Measurements from ENCODE around the gene PNCK. TPM values are rescaled to one million over a fixed set of nuclear protein-coding genes. Genes with fewer than 3 reads are reported as not detected.

PNCK gene
- total and polyA plus RNA-seq, 2 of the 13 experiments (the other 11 are each of a cell fraction or from before 2014, with no cell fraction given), result 33.1 TPM; not detected in 1

GRCh38 chrX:153623310-153624029 lies 50.1 kb downstream of the PNCK start (continued):
- TF ChIP-seq PLRG1 (conservative IDR thresholded peaks at IDR 0.05), result no peak
- TF ChIP-seq, protein P1, sequence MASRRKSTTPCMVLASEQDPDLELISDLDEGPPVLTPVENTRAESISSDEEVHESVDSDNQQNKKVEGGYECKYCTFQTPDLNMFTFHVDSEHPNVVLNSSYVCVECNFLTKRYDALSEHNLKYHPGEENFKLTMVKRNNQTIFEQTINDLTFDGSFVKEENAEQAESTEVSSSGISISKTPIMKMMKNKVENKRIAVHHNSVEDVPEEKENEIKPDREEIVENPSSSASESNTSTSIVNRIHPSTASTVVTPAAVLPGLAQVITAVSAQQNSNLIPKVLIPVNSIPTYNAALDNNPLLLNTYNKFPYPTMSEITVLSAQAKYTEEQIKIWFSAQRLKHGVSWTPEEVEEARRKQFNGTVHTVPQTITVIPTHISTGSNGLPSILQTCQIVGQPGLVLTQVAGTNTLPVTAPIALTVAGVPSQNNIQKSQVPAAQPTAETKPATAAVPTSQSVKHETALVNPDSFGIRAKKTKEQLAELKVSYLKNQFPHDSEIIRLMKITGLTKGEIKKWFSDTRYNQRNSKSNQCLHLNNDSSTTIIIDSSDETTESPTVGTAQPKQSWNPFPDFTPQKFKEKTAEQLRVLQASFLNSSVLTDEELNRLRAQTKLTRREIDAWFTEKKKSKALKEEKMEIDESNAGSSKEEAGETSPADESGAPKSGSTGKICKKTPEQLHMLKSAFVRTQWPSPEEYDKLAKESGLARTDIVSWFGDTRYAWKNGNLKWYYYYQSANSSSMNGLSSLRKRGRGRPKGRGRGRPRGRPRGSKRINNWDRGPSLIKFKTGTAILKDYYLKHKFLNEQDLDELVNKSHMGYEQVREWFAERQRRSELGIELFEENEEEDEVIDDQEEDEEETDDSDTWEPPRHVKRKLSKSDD (CRISPR knock-in tag; IDR thresholded peaks at IDR 0.05; ENCODE audit: low read depth), result no peak
- TF ChIP-seq JDP2 (CRISPR knock-in tag; IDR thresholded peaks at IDR 0.05; ENCODE audit: borderline replicate concordance), result no peak
- no peak for TF ChIP-seq SIN3A (IDR thresholded peaks at IDR 0.05; ENCODE audit: borderline replicate concordance, low read depth, low read length)
- TF ChIP-seq ZNF3 (CRISPR knock-in tag; IDR thresholded peaks at IDR 0.05), result no peak
- TF ChIP-seq, protein P2, sequence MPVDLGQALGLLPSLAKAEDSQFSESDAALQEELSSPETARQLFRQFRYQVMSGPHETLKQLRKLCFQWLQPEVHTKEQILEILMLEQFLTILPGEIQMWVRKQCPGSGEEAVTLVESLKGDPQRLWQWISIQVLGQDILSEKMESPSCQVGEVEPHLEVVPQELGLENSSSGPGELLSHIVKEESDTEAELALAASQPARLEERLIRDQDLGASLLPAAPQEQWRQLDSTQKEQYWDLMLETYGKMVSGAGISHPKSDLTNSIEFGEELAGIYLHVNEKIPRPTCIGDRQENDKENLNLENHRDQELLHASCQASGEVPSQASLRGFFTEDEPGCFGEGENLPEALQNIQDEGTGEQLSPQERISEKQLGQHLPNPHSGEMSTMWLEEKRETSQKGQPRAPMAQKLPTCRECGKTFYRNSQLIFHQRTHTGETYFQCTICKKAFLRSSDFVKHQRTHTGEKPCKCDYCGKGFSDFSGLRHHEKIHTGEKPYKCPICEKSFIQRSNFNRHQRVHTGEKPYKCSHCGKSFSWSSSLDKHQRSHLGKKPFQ (CRISPR knock-in tag; IDR thresholded peaks at IDR 0.05; ENCODE audit: insufficient replicate concordance), result no peak
- TF ChIP-seq HNRNPL (IDR thresholded peaks at IDR 0.05; ENCODE audit: low read depth, low read length), result peak; percentile 71; the same call in 1 of the 2 replicates
- TF ChIP-seq RBAK (CRISPR knock-in tag; IDR thresholded peaks at IDR 0.05), result no peak
- TF ChIP-seq NCOA5 (CRISPR knock-in tag; IDR thresholded peaks at IDR 0.05), result no peak
- TF ChIP-seq ZNF784 (CRISPR knock-in tag; IDR thresholded peaks at IDR 0.05; ENCODE audit: borderline replicate concordance), result no peak
- no peak for TF ChIP-seq DNMT3B (CRISPR knock-in tag; conservative IDR thresholded peaks at IDR 0.05)
- 0 out of 2 replicates have a peak, but pooled peaks have one; percentile 35 for TF ChIP-seq SRY (CRISPR knock-in tag; IDR thresholded peaks at IDR 0.05)
- no peak for TF ChIP-seq TGIF2 (CRISPR knock-in tag; IDR thresholded peaks at IDR 0.05)
- TF ChIP-seq ZFX (CRISPR knock-in tag; IDR thresholded peaks at IDR 0.05; ENCODE audit: low read depth), result peak; percentile 69
- 0 out of 2 replicates have a peak, but pooled peaks have one; percentile 35 for TF ChIP-seq ZMYM2 (CRISPR knock-in tag; IDR thresholded peaks at IDR 0.05)
- TF ChIP-seq, protein P3, sequence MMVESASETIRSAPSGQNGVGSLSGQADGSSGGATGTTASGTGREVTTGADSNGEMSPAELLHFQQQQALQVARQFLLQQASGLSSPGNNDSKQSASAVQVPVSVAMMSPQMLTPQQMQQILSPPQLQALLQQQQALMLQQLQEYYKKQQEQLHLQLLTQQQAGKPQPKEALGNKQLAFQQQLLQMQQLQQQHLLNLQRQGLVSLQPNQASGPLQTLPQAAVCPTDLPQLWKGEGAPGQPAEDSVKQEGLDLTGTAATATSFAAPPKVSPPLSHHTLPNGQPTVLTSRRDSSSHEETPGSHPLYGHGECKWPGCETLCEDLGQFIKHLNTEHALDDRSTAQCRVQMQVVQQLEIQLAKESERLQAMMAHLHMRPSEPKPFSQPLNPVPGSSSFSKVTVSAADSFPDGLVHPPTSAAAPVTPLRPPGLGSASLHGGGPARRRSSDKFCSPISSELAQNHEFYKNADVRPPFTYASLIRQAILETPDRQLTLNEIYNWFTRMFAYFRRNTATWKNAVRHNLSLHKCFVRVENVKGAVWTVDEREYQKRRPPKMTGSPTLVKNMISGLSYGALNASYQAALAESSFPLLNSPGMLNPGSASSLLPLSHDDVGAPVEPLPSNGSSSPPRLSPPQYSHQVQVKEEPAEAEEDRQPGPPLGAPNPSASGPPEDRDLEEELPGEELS (CRISPR knock-in tag; IDR thresholded peaks at IDR 0.05), result peak; percentile 76
- TF ChIP-seq NFKB2 (CRISPR knock-in tag; IDR thresholded peaks at IDR 0.05; ENCODE audit: borderline replicate concordance), result no peak
- TF ChIP-seq ZNF552 (CRISPR knock-in tag; IDR thresholded peaks at IDR 0.05; ENCODE audit: borderline replicate concordance), result no peak
- 0 out of 2 replicates have a peak, but pooled peaks have one; percentile 48 for TF ChIP-seq ZNF275 (CRISPR knock-in tag; IDR thresholded peaks at IDR 0.05; ENCODE audit: borderline replicate concordance)
- TF ChIP-seq FOSL2 (CRISPR knock-in tag; IDR thresholded peaks at IDR 0.05), result peak; percentile 44

All from HepG2 (cell line).